Occipital lobe (tissue), 2 donors: ENCODE results near the gene PCNX2. TPM values are rescaled to one million over a fixed set of nuclear protein-coding genes. Genes with fewer than 3 reads are reported as not detected.
A peak's percentile ranks its signal among the peaks of the same experiment; 100 is the strongest.

Experiments used
- DNase-seq: peaks from one replicate; lab custom pipeline; 2025; lab: John Stamatoyannopoulos, UW
- total RNA-seq: library from RNA; depleted of rRNA; stranded (reverse); fragments of >200 nt; gene quantifications from one replicate; pipeline ENCODE4 v1.2.3, GENCODE V29; 2014

The PCNX2 gene, protein sequence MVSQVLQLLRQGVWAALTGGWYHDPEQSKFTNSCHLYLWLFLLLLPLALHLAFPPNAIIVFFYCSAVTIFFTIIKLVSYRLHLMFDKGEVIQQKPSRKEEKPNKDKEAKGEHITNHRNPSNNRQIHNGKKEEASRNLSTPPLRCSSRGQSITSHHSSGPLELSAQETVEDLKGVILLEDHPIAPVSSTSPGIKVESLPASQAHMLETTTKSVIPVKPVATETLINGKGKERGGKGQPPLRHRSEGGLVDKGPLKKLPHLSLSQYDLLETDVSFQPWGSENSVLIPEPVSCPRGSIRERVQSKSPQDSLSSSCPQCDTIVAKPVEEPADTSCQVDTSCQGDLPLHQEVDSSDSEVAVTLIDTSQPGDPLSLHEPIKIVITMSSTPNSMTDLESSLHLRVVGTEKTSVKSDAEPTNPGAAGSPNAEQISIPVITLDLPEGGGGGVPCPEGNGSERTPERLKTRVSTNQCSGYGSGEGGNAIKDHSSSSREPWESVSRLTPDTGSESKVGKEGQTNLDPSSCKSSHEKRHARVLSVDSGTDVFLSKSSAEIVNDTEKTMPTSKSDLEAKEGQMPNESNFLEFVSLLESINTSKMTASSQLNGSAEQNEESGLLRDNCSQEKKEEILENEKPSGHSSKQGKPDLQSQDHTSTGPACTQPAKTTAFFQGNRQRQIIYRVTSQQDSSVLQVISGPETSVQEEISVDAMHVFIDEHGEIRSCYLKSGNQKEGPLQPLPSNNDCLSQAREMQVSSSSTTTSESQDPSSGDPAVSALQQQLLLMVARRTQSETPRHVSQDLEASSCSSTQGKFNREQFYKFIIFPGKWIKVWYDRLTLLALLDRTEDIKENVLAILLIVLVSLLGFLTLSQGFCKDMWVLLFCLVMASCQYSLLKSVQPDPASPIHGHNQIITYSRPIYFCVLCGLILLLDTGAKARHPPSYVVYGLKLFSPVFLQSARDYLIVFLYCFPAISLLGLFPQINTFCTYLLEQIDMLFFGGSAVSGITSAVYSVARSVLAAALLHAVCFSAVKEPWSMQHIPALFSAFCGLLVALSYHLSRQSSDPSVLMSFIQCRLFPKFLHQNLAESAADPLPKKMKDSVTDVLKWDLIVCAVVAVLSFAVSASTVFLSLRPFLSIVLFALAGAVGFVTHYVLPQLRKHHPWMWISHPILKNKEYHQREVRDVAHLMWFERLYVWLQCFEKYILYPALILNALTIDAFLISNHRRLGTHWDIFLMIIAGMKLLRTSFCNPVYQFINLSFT (N-terminal part only)
- 175 TPM for total RNA-seq

DNA sequence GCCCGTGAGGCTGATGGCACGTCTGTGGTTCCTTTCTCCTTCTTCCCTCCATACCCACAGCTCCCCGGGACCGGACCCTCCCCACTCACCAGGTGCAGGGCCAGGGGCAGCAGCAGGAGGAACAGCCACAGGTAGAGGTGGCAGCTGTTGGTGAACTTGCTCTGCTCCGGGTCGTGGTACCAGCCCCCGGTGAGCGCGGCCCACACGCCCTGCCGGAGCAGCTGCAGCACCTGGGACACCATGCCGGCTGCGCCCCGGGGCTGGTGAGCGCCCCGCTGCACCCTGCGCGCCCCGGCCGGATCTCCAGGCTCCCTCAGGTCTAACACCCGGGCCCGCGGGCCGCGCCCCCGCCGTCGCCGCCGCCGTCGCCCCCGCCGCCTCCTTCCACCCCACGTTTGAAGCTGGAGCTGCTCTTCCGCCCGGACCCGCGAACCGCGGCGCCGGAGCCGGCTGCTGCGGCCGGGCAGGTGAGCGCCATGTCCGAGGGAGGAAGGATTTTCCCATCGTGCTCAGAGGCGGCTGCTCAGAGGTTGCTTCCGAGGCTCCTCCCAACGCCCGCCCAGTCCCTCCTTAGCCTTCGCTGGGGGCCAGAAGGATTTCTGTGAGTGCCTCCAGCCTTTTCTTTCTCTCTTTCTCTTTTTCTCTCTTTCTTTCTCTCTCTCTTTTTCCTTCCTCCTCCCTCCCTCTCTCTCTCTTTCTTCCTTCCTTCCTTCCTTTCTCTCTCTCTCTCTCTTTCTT is at the start of gene PCNX2:
Gene PCNX2 (minus strand): TSS at position 489 of the 738 bp plus-strand sequence. CDS start 247 bp downstream, at position 242.
- peak; percentile 47 for DNase-seq

DNA sequence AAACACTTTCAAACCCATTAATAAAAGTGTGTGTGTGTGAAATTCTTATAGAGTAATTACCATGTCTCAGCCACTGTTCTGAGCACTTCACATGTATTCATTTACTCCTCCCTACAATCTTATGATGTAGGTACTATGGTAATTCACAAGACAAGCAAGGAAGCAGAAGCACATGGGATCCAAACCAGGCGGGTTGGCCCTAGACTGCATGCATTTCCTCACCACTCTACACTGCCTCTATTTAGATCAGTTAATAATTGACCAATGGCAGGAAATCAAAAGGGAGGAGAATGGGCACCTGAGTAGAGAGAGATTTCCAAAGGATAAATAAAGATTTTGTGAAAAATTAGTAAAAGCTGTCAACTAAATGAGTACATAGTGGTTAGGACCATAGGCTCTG is 47.7 kb upstream of the PCNX2 start:
- DNase-seq: no peak

DNA sequence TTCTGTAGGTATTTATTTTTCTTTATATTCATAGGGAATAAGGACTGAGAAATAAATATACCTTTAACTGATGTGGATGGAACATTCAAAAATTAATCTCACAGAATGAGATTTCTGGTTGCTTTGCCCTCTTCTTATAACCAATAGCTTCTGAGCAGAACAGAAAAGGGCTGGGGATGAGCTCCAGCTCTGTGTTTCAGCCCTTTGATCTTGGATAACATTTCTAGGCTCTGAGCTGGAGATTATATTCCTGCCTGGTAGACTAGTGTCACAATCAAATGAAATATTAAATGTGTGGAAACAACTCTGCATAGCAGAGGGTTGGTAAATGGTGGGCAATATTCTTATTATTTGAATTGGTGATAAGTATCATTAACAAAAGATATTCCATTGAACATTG is 46.6 kb upstream of the PCNX2 start:
- DNase-seq: no peak

DNA sequence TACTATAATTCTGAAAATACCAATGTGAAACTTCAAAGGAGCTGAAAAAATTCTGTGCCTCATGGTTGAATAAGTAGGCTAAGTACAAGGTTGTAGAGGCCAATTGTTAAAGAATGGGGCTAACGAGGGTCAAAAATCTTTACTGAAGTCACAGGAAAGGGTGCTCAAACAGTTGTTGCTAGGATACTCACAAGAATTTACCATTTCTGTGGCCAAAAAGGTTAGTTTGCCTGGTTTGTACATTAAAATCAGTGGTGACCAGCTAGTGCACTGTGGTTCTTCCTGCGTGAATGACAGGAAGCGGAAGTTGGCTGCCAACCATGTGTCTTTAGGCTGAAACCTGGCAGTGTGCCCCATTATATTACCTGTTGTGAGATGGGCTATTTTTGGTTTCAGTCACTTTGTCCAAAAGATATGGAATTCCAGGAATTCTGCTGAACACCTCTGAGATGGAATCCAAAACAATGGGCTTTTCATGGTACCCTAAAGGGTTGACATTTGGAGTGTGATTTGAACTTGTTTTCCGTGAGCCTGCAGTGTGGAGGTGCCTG is 45.5 kb upstream of the PCNX2 start:
- no peak for DNase-seq

DNA sequence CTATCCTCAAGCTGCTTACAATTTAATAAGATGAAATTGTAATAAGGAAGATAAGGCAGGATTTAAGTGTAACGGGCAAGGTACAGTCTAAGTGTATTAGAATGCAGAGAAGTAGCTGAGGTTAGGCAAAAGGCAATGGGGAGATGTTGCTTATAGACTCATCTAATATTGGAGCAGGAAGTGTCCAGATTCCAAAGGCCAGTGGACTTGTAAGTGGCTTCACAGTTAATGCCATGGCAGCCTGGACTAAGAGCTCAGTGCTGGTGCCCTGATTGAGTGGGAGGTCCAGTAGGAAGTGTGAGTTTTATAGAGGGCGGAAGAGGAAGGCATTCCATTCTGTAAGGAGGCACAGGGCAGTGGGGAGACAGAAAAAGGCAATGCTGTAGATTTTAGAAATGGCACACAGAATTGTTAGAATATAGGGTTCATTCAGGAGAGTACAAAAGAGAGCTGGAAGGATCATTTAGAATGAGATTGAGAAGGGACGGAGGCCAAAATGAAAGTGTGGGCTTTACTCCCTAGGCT is 44.6 kb upstream of the PCNX2 start:
- DNase-seq: no peak

DNA sequence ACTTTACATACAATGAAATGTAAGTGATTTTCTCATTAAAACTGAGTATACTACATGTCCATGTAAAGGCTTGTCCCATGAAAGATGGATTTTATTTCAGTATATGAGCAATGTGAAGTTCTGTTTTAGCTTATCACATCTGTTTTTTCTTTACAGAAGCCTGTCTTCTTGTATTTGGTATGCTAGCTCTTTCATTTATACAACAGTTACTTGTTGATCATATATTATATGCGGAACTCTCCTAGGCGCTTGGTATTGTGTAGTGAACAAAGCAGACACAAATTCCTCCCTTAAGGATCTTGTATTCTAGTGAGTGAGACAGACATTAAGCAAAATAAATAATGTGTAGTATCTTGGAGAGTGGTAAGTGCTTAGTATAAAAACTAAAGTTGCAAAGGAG is 42.6 kb upstream of the PCNX2 start:
- no peak for DNase-seq

DNA sequence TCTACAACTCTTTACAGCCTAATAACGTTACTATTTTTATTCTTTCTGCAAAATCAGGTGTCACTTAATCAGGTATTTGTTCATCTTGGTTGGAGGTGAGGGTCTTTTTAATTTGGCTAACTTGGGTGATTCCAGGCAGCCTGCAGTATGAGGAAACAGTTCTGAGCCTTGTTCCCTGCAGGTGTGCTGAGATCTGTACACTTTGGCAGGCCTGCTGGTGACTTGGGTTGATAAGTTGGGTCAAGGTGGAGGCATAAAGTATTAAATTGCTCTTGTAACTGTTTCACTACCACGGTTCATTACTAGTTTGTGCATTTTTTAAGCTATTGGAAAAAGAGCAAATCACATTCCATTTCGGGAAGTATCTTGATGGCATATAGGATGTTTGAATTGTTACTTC is 42.0 kb upstream of the PCNX2 start:
- DNase-seq: no peak

DNA sequence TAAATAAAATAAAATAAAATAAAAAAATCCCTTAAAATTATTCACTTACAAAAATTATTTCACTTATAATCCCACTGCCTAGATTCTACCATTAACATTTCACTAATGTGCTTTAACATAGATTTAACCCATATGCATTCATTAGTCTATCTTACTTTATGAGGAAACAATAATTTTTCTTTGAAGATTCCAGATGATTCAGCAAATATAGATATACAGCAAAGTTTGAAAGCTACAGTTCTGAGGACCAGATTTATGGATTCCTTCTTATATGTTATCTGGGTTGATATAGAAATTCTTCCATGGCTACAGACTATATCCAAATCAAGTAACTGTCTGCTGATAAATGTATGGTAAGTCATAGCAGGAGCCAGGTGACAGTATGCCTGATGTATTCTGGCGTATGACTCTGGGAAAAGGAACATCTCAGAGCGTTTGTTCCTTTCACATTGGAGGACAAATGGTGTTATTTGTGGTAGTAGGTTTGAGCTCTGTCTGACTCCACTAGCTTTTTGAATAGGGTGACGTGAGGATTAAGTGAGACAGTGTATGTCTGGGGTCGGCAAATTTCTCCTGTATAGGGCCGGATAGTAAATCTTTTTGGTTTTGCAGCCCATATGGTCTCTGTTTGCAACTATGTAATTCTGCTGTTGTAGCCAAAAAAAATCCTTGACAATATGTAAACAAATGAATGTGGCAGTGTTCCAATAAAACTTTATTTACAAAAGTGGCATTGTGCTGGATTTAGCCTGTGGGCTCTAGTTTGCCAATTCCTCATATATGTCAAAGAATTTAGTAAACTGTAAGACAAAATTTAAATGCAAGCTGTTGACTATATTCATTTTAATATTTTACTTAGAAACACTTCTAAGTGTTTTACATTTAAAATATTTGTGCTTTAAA is 41.3 kb upstream of the PCNX2 start:
- DNase-seq: no peak

DNA sequence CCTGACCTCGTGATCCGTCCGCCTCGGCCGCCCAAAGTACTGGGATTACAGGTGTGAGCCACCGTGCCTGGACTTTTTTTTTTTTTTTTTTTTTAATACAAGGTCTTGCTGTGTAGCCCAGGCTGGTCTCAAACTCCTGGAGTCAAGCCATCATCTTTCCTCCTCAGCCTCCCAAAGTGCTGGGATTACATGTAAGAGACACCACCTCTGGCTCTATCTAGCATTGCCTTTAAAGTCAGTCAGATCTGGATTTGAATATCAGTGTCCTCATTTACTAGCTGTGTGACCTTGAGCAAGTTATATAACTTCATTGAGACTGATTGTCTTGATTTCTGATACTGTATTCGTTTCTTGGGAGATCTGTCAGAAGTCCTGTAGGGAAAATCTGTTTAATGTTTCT is 38.6 kb upstream of the PCNX2 start:
- DNase-seq: no peak

DNA sequence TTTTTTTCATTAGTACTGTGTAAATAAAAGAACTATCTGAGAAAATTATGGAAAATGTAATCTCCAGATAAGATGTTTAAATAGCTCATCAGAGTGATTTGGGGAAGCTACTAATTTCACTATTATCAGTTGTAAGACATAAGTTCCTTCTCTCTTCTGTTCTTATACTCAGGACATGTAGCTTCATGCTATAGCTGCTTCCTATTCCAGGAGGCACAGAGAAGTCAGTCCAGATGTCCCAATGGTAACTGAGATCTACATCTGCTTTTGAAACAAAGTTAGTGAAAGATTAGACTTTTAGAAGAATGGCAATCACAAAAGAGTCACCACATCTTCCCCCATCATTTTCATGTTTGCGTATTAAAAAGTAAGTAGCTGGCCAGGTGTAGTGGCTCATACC is 37.6 kb upstream of the PCNX2 start:
- no peak for DNase-seq

DNA sequence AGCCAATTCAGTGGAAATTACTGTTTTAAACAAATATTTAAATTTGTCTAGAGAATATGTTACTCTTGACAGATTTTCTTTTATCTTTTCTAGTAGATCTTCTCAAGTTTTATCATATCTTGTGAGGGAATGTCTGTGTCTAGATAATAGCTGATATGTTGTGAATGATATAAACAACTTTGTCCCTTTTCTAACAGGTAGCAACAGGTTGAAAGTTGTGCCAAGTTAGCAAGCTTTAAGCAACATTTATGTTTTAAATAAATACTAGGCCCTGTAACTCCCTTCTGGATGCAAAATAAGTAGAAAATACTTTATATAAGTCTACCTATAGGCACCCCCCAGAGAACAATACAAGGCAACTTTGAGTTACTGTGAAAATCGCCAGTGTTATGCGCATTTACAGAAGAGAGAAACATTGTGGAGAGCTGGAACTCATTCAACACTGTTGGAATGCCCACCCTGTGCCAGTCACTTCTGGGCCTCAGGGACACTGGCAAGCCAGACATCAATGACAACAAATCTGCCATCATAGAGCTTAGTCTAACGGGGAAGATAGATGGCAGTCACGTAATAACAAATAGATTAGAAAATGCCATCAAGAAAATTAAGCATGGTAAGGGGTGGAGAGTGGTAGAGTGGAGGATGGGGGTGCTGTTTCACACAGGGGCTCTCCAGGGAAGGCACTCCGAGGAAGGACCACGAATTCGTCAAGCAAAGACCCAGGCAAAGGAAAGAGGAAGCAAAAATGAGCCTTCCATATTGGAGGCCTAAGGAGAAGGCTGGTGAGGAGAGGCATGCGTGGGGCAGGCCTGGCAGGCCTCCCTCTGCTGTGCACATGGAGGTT is 36.4 kb upstream of the PCNX2 start:
- no peak for DNase-seq

DNA sequence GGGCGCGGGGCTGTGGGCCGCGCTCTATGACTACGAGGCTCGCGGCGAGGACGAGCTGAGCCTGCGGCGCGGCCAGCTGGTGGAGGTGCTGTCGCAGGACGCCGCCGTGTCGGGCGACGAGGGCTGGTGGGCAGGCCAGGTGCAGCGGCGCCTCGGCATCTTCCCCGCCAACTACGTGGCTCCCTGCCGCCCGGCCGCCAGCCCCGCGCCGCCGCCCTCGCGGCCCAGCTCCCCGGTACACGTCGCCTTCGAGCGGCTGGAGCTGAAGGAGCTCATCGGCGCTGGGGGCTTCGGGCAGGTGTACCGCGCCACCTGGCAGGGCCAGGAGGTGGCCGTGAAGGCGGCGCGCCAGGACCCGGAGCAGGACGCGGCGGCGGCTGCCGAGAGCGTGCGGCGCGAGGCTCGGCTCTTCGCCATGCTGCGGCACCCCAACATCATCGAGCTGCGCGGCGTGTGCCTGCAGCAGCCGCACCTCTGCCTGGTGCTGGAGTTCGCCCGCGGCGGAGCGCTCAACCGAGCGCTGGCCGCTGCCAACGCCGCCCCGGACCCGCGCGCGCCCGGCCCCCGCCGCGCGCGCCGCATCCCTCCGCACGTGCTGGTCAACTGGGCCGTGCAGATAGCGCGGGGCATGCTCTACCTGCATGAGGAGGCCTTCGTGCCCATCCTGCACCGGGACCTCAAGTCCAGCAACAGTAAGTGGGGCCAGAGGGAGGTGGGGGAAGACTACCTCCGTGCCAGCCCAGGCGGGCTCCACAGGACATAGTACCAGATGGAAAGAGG is 32.8 kb upstream of the PCNX2 start:
- DNase-seq: no peak

DNA sequence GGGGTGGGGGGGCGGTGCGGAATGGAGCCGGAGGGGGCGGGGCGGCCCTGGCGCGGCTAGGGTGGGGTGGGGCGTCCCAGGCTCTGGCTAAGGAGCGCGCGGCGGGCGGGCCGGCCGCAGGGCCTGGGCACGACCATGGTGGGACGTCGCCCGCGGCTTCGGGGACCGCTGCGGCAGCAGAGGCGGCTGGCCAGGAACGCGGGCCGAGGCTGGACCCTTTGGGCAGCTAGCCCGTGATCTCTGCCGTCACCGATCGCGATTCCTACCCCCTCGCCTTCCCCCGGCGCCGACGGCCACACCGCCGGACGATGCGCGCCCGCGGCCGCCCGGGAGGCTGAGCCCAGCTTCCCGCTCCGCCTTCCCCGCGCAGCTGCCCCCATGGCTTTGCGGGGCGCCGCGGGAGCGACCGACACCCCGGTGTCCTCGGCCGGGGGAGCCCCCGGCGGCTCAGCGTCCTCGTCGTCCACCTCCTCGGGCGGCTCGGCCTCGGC is 32.2 kb upstream of the PCNX2 start, which contains the start of gene MAP3K21:
Gene MAP3K21 (plus strand): TSS at position 74 of the 491 bp plus-strand sequence. CDS start 305 bp downstream, at position 379.
- DNase-seq: peak; percentile 70

DNA sequence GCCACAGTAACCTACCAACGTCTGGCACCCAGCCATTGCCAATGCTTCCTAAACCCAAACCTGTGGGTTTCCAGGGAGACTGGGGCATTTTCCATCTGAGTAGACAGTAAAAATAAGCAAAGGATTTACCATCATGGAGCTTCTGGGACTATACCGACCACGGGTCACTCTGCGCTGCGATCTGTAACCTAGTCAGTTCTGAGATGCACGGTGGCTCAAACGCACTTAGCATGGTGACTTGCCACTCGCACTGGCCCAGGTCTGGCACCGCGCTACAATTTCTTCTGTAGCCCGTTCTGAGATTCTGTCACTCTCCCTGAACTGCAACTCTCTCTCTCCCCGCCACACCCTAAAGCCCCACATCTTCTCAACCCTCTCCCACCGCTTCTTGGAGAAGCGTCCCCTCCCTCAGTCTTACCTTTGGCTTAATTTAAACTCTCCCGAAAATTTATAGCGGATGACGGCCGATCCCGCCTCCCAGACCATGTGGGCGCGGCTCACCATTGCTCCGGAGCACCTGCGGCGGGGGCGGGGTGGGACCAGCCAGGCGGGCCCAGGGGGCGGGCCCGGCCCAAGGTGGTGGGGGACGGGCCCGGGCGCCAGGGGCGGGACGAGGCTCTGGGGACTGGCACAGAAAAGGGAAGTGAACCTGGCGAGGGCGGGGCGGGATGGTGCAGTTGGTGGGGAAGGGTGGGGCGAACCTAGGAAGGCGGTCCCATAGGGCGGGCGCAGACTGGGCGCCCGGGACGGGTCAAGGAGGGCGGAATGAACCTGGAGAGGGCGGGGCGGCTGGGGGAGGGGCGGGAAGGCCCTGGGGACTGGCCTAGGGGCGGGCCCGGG is 31.5 kb upstream of the PCNX2 start:
- DNase-seq: peak; percentile 70

DNA sequence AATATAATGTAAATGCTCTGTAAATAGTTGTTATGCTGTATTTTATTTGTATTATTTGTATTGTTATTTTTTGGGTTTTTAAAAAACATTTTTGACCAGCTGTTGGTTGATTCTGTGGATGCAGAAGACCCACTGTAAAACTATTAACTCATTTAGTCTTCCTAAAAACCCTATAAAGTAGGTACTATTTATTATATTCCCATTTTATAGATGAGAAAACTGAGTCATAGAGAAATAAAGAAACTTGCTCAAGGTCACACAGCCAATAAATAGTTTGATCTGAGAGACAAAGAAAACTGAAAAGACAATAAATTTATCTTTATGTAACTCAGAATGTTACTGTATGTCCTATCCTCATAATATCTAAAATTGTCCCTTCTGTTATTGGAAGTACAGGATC is 30.8 kb upstream of the PCNX2 start:
- DNase-seq: no peak

DNA sequence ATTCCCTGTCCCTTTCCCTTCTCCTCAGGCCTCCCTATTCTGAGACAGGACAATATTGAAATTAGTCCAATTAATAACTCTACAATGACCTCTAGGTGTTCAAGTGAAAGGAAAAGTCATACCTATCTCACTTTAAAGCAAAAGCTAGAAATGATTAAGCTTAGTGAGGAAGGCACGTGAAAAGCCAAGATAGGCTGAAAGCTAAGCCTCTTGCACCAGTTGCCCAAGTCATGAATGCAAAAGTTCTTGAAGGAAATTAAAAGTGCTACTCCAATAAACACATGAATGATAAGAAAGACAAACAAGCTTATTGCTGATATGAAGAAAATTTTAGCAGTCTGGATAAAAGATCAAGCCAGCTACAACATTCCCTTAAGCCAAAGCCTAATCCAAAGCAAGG is 28.2 kb upstream of the PCNX2 start:
- DNase-seq: no peak
